Middle frontal gyrus (tissue), 1 donor: ENCODE data around the gene SF3B2.
"Not testable (repeated sequence)": the region's sequence is repeated elsewhere in the genome, so short reads cannot be mapped to it uniquely, and the experiment has no call there.

Experiments
- DNase-seq: peaks from one replicate; pipeline ENCODE4 v3.0.0-alpha.2; 2015; ENCODE audit warnings: low spot score; ENCODE audit errors: extremely low spot score

The SF3B2 gene

DNA sequence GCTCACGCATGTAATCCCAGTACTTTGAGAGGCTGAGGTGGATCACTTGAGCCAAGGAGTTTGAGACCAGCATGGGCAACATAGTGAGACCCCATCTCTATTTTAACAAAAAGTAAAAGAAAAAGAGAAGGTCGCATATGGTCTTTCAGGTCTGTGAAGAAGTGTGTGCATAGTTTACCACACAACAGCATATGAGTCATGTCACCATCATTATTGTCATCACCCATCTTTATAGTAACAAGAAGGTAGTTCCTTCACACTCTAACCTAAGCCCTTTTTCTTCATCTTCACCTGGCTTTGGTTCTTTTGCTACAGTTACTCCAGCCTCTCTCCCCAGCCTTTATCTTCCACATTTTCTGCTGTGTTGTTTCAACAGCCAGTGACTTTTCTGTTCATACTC, 57.1 kb downstream of the SF3B2 start:
- DNase-seq, result no peak

- no peak for DNase-seq
These were observed 59.0 kb downstream of the SF3B2 start for GRCh38 chr11:66111158-66111557.

- no peak for DNase-seq
These were observed 59.9 kb downstream of the SF3B2 start for GRCh38 chr11:66112041-66112491.

DNA sequence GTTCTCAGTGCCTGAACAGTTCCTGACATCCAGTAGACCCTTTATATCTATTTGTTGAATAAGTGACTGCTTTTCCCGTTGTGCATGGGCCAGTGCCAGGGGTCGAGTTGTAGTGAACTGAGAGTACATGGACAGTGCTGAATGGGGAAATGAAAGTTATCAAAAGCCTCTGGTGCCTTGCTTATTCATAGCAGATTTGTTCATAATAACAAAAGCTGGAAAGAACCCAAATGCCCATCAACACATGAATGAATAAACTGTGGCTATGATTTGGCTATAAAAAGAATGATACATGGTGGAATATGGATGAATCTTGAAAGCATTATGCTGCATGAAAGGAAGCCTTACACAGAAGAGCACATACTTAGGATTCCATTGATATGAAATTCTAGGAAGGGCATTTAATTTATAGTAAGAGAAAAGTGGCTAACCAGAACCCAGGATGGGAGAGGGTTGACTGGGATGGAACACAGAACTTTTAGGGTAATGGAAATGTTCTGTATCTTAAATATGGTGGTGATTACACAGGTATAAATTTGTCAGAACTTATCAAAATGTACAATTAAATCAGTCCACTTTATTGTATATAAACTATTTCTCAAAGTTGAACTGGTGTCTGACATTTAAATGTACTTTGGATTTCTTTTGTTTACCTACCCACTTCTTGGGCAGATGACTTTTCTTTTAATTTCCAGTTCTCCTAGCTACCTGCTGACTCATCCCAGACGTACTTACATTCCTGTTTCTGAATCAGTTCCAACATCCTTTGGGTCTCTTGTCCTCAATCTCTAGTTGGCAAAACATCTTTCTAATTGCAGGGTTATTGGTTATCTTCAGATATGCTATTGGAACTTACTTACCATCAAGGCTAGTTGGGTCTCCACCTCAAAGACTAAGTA, 60.7 kb downstream of the SF3B2 start:
- no peak for DNase-seq

DNA sequence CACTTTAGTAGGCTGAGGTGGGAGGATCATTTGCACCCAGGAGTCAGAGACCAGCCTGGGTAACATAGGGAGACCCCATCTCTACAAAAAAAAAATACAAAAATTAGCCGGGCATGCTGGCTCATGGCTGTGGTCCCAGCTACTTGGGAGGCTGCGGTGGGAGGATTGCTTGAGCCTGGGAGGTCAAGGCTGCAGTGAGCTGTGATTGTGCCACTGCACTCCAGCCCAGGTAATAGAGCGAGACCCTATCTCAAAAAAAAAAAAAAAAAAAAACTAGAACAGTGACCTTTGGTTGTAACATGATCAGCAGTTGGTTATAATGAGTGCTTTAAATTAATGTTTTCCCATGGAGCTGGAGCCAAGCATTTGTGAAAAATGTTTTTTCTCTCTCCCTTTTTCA, 62.8 kb downstream of the SF3B2 start:
- not testable (repeated sequence) for DNase-seq

- DNase-seq, result no peak
These were observed 63.6 kb downstream of the SF3B2 start for GRCh38 chr11:66115638-66116301.

GRCh38 chr11:66116576-66117361, 64.6 kb downstream of the SF3B2 start:
- no peak for DNase-seq

DNA sequence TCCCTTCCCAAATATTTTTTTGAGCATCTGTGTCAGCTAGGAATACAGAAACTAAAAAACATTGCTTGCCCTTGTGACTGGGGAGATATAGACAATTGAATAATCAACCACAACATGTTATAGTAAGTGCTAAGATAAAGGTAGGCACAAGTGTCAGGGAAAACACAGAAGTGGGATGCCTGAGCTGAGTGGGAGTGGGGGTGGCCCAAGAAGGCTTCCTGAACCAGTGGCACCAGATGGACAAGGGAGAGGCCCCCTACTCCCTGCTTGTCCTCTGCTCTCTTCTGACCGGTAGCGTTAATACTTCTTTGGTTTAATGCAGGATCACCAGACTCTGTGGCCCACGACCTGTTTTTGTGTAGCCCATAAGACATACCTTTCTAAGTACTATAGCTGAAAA, 66.7 kb downstream of the SF3B2 start:
- no peak for DNase-seq
